ENCODE measurements around the gene SH2D2A. TPM values are rescaled to one million over a fixed set of nuclear protein-coding genes. Genes with fewer than 3 reads are reported as not detected.

The SH2D2A gene
- polyA plus RNA-seq, 1 donor = 0.49 TPM

- DNase-seq = no peak
Observed at GRCh38 chr1:156803086-156803851, 13.4 kb downstream of the SH2D2A start.

- no peak for DNase-seq
Observed at GRCh38 chr1:156802421-156802935, 14.2 kb downstream of the SH2D2A start.

GRCh38 chr1:156801409-156802121, 15.1 kb downstream of the SH2D2A start:
- no peak for DNase-seq

- no peak for DNase-seq
Observed at GRCh38 chr1:156797212-156797871, 19.3 kb downstream of the SH2D2A start.

- no peak for DNase-seq
Observed at GRCh38 chr1:156796340-156797097, 20.1 kb downstream of the SH2D2A start.

GRCh38 chr1:156795787-156796186, 20.9 kb downstream of the SH2D2A start:
- DNase-seq = no peak

GRCh38 chr1:156795374-156795733, 21.3 kb downstream of the SH2D2A start:
- no peak for DNase-seq

GRCh38 chr1:156794506-156795373, 21.9 kb downstream of the SH2D2A start:
- no peak for DNase-seq

- no peak for DNase-seq
Observed at GRCh38 chr1:156789621-156790318, 26.9 kb downstream of the SH2D2A start.

GRCh38 chr1:156788136-156788535, 28.5 kb downstream of the SH2D2A start:
- DNase-seq = no peak

- DNase-seq = no peak
Observed at GRCh38 chr1:156786640-156787039, 30.0 kb downstream of the SH2D2A start.

GRCh38 chr1:156785458-156785857, 31.2 kb downstream of the SH2D2A start:
- DNase-seq = no peak

- no peak for DNase-seq
Observed at GRCh38 chr1:156781585-156782186, 35.0 kb downstream of the SH2D2A start.

GRCh38 chr1:156777573-156777972, 39.1 kb downstream of the SH2D2A start:
- no peak for DNase-seq

- no peak for DNase-seq
Observed at GRCh38 chr1:156776942-156777341, 39.7 kb downstream of the SH2D2A start.

GRCh38 chr1:156775799-156776198, 40.8 kb downstream of the SH2D2A start:
- no peak for DNase-seq

GRCh38 chr1:156773607-156774006, 43.0 kb downstream of the SH2D2A start:
- no peak for DNase-seq

- DNase-seq = no peak
Observed at GRCh38 chr1:156772728-156773497, 43.7 kb downstream of the SH2D2A start.

GRCh38 chr1:156772222-156772621, 44.4 kb downstream of the SH2D2A start:
- no peak for DNase-seq

Measured in hindlimb muscle (tissue), 1 donor.